DMS153 treated with DMSO at 0.1 percent for 48 hours (cell line): ENCODE results near the gene CHMP1B.

Experiments used
- DNase-seq: peaks from one replicate; lab custom pipeline; 2025; ENCODE audit not compliant: unreplicated experiment; lab: John Stamatoyannopoulos, UW

CHMP1B gene, protein sequence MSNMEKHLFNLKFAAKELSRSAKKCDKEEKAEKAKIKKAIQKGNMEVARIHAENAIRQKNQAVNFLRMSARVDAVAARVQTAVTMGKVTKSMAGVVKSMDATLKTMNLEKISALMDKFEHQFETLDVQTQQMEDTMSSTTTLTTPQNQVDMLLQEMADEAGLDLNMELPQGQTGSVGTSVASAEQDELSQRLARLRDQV

DNA sequence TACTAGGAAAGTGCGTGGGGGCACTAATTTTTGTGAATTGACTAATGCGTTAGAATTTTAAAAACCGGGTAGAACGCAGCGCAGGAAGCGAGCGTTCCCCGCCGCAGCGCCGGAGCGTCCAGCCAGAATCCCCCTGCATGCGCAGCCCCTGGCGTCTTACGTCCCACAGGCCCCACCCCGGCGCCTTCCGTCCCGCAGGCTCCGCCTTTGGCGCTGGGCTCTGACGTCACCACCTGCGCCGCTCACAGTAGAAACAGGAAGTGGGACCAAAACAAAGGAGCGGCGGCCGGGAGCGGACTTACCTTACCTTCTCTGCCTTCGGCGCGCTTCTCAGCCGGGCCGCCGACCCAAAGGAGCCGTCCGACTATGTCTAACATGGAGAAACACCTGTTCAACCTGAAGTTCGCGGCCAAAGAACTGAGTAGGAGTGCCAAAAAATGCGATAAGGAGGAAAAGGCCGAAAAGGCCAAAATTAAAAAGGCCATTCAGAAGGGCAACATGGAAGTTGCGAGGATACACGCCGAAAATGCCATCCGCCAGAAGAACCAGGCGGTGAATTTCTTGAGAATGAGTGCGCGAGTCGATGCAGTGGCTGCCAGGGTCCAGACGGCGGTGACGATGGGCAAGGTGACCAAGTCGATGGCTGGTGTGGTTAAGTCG lies at the start of gene CHMP1B:
CHMP1B (plus strand) TSS at position 268 of the 660 bp plus-strand sequence; CDS start at position 367, 99 bp downstream.
- peak; percentile 23 for DNase-seq

DNA sequence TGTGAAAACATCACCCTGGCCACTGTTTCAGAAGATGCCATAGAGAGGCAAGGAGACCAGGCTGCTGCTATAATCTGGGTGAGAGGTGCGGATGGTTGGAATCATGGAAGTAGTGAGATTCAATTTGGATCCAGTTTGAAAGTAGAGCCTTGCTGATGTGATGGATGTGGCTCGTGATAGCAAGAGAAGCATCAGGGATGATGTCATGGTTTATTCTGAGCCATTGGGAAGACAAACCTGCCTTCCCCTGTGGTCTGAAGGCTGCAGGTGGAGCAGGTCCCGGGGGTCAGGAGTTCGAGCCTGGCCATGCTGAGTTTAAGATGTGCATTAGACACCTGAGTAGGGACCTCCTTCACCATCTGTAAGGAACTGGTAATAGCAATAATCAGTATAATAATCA lies 49.6 kb upstream of the CHMP1B start:
- no peak for DNase-seq

DNA sequence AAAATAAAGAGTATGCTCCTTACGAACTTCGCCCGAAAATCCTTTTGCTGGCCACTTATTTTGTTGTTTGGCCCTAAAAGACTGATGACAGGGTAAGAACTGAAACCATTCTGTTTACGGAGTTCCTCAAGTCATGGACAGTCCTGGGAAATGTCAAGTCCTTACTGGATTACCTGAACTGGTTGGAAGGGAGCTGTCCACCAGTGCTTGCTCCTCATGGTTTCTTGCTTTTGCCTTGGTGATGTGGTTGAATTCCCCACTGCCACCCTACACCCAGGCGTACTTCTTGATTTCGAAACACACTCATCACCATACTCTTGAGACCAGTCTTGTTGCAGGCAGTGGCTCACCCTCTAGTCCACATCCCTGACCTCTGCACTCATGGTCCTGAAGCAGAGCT lies 49.1 kb upstream of the CHMP1B start:
- no peak for DNase-seq

DNA sequence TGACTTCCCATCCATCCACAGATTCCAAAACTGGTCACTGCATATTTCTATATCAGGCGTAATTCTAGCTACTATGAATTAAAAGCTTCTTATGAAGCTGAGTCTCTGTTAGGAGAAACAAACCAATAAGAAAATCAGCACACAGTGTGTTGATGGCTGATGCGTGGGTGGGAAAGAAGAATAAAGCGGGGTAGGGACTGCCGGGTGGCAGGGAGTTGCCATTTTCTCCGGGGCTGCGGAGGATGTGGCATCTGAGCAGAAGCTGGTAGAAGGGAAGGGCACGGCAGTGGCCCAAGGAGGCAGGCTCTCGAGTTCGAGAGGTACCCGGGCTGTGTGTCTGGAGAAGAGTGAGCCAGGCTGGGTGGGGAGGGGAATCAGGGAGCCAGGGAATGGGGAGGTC lies 48.6 kb upstream of the CHMP1B start:
- DNase-seq: no peak

DNA sequence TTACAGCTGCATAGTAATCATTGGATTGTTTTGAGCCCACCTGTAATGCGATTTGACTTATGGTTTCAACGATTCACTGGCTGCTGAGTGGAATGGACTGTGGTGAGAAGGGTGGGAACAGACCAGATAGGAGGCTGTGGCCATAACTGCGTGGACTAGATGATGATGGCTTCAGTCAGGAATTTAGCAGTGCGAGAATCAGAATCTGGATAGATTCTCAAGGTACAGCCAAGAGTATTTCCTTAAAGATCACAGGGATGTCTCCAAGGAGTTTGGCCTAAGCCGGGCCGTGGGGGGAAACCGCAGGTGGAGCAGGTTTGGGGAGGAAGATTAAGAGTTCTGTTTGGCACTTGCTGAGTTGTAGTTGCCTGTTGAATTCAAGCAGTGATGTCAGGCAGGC lies 44.0 kb upstream of the CHMP1B start:
- DNase-seq: no peak

DNA sequence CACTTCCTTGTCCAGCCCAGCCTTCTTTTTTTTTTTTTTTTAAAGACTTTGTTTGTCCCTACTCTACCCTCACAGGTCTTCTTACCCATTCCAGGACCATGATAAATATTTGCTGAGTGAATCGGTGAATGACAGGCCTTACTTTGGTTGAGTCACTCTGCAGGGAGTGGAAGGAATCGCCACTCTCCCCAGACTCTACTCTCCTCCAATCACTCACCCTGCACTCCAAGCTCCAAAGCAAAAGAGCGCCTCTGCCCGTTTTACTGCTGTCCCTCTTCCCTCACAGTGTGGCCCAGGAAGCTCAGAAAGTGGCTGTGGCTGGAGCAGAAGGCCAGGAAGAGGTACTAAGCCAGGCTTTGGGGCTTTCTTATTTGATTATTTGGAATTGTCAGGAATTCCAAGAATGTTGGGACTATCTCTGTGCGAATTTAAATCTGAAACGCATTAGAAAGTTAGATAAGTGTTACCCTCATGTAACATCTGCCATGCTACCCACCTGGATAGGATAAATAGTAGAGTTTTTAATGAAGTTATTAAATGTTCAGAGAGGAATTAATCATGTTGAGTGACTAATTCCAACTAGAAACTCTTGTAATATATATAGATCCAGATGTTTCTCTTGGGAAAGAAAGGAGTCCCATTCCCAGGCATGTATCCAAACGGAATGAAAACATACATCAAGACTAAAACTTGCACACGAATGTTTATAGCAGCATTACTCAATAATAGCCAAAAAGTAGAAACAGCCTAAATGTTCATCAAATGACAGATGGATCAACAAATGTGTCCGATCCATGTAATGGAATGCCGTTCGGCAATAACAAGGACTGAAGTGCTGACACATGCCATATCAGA lies 43.0 kb upstream of the CHMP1B start:
- no peak for DNase-seq

DNA sequence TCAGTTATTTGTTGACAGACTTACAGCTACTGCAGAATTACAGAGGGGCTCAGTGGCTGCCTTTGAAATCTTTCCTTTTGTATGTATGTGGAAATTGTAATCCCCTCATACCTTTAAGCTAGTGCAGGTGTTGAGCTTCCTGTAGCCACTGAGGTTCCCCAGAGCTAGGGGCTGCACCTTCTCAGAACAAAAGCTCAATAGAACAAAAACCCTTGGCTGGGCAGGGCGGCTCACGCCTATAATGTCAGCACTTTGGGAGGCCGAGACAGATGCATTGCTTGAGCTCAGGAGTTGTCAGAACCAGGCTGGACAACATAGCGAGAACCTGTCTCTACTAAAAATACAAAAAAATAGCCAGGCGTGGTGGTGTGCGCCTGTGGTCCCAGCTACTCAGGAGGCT lies 41.3 kb upstream of the CHMP1B start:
- no peak for DNase-seq

DNA sequence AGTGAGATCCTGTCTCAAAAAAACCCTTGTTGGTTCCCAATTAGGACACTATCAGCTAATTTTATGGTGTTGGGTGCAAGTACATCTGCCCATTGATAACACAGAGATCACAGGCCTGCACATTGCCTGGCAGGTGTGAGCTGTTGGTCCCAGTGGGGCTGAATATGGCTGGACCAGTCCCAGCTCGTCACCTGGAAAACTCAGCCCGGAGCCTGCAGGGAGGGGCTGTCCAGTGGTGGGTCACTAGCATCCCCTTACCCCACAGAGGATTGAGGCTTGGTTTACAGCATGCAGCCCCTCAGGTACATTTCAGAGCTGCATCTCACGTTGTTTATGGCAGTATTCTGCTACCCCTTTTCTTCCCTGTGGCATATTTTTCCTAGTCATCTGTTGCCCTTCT lies 40.8 kb upstream of the CHMP1B start:
- no peak for DNase-seq

DNA sequence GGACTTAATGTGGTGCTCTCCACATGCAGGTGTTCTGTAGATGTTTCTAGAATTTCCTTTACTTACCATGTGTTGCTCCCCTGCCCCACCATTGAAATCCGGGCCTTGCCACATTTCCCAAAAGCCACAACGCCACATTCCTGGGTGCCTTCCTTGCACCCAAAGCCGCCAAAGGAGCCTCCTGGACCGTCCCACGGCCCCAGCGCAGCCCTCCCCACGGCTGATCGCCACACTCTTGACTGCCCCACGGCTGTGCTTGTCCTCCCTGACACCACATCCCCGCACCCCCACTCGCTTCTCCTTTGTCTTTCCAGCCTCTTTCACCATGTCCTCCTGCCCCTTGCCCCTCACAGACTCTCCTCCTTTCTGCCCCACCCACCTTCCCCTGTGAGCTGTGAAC lies 40.2 kb upstream of the CHMP1B start:
- DNase-seq: no peak

DNA sequence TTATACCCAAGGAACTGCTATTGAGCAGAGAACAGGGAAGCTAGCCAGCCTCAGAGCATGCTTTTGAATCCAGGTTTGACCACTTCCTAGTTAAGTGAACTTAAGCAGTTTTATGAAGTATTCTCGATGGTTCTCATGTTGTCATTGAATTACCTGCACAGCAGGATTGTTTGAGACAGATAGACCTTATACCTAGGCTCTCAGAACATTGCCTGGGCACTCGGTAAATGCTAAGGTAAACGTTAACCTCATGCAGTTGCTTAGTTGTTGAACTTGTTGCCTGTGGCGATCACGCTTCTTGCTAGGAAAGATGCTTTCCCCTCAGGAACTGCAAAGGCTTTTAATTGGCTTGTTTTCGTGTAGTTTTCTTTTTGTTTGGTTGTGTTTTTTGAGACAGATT lies 34.0 kb upstream of the CHMP1B start:
- DNase-seq: no peak

DNA sequence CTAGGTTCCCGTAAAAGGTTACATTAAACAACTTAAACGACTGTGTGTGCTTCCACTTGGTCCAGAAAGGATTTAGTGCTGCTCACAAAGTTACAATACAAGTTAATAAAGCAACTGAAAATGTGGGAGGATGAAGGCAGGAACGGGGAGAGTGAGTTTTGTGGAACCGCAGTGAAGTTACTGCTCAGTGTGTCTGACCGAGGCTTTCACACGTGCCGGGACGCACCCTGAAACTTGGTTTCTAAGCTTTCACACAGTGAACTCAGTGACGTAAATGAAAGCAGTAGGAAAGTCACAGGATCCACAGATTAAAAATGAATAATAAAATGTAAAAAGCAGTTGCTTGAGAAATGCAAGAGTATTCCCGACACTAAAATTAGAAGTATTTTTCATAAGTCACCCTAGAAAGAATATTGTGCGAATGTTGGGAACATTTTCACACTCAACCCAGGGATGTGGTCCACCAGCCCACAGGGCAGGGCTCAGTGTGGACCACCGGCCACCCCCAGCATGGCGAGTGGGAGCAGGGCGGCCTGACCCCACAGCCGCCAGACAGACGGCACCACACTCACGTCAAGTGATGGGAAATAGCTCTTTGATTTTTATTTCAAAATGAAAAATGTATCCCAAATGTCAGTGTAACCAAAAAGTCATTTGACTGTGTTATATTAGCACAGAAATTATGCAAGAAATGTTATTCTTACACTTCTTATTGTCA lies 32.6 kb upstream of the CHMP1B start:
- no peak for DNase-seq

DNA sequence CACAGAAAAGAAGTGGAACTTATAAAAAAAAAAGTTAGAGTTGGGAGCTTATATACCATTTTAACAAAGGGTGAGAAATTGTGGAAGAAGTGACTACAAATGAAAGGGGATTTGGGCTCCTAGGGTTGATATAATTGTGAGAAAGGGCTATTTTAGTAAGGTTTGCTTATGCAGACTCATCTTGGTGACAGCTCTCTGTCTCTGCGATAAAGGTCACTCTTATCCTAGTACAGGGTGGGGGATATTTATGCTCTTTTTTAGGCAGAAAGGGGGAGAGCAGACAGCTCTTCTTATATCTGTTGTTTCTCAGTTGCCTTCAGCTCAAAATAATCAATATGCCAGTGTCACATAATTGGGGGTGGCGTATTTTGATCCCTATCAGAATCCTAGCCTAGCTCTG lies 31.3 kb upstream of the CHMP1B start:
- no peak for DNase-seq

DNA sequence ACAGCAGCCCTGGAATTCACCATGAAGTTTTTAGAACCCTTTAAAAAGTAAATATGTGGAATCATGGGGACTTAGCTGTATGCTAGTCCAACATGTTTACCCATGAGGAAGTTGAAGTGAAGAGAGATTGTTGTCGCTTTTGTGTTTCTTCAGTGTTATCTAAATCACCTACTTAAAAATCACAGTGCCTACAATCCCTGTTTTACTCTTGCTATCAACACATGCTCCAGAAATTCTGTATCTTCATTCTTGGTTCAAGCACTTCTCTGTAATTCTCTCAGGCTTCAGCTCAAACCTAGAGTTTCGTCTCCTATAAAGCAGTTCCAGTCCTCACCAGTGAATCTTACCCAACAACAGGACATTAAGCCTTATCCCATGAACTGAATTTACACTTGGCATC lies 30.5 kb upstream of the CHMP1B start:
- no peak for DNase-seq

DNA sequence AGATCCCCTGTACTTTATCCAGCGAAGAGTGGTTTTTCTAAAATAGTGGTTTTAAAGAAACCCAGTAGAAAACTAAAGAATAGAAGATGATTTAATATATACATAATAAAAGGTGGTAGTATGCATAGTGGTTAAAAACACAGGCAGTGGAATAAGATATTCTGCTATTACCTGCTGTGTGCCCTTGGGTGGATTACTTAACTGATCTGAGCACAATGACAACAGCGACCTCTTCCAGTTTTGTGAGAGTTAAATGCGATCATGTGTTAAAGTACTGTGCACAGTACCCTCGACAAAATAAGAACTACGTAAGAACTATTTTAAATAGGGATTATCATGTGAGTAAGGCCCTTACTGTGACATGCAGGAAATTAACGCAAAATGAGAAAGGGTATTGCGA lies 30.0 kb upstream of the CHMP1B start:
- DNase-seq: no peak

DNA sequence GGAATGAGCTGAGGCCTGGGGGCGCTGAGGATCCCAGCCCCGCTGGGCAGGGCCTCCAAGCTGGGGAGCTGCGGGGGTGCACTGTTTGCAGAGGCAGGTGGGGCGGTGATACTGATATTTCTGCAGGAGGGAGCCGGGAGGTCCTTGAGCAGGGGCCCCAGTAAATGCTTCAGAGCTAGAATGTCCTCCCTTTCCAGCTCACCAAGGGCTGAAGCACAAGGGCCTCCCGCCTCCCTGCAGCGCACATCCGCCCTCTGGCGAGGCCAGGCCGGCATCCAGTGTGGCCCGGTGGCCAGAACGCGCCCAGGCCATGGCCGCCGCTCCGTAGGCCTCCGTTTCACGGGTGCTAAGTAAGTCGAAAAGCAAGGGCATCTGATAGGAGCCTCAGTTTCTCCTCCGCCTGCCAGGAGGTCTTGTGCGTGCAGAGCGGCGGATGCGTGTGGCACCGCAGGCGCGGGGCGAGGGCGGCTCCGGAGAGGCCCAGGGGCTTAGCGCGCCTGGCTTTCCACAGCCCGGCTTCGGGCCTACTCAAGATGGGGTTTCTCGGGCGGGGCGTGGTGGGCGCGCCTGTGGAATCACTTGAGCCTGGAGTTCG lies 29.5 kb upstream of the CHMP1B start:
- no peak for DNase-seq

DNA sequence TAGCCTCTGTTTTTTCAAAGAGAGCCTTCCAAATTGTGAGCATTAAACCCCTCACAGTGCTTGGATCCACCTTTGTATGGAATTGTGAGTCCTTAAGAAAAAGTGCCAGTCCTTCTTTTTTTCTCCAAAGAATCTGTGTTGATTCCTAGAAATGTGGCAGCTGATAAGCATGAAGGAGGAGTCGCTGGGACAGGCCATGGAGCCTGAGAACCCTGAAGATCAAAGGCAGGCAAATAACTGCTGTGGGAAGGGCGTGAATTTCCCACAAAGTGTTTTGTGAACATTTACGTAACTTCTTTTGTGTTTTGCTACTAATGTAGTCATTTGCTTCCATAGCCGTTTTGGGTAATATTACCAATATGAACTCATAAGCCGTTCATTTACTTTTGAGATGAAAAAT lies 27.7 kb upstream of the CHMP1B start:
- DNase-seq: no peak

DNA sequence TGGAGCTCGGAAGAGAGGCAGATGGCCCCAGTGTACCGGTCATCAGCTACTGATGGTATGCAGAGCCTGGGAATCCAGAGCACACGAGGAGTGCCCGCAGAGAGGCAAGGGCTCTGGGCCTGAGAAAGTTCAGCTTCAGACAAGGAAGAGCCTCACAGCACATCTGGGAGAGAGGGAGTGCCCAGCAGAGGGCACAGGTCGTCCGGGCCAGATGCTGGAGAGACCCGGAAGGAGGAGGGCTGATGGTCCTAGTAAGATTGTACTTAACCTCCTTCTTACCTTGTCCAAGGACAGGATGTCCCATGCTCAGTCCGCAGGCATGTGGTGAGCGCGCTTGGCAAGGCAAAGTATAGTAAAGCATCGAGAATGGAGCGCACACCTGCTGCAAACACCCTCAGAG lies 24.4 kb upstream of the CHMP1B start:
- no peak for DNase-seq

DNA sequence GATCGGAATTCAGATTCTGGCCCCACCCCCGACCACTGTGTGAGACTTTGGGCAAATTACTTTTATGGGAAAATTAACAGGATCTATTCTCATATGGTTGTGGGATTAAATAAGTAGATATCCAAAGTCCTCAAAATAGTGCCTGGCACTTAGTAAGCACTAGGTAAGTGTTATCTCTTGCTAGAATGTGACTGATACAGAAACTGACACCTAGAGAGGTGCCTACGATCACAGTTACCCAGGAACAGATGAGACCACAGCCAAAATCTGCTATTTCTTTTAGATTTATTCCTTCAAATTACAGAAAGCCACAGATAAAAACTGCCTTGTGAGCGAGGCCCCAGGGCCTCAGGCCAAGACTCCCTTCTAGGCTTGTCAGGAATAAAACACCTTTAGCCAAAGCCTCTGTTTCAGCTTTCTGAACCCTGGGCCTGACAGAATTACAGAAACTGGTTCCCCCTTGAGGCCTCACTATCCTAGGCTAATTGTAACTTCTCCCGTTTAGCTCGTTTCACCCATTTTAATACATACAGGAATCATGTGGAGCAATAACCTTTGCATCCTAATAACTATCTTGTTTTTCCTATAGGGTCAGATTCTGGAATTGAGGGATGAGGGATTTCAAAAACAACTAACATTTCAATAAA lies 22.3 kb upstream of the CHMP1B start:
- no peak for DNase-seq

DNA sequence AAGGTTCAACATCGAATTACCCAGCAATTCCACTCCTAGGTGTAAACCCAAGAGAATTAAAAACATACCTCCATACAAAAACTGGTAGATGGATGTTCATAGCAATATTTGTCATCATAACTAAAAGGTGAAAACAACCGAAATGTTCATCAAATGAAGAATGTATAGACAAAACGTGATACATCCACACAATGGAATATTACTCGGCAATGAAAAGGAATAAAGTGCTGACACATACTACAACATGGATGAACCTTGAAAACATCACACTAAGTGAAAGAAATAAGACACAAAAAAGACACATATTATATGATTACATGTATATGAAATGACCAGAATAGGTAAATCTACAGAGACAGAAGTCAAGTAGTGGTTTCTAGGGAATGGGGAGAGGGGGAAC lies 20.6 kb upstream of the CHMP1B start:
- no peak for DNase-seq

DNA sequence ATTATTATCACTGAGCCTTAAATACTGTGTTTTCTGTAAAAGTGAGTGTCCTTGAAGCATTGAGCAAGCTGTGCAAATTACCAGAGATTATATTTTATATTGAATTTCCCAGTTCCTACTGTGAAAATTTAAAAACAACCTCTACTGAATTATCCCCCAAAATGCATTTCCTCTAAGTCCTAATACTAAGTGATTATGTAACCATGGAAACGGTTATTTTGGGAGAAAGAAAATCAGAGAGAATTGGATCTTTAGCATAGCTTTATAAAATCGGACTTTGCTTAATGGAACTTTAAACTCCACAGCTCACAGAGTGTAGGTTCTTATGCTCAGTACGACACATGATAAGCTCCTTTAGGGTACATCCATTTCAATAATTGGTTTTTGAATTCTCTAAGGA lies 19.3 kb upstream of the CHMP1B start:
- no peak for DNase-seq

DNA sequence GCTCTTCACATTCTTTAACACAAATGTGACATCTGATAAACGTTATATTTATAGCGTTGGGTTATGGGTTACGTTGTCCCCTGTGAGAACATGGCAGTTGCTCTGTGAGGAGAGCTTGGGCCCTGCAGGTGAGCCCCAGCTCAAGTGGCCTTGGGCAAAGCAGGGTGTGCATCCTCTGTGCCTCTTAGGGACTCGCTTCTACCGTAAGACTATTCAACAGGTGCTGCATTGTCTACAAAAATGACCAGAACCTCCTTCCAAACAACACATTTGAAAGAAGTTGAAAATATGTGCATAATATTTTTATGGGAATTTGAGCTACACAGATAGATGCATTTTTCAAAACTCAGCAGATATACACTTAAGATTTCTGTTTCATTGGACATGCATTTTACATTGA lies 16.4 kb upstream of the CHMP1B start:
- DNase-seq: no peak
